HG02938 (cell line): ENCODE results near the gene SPAG6.
"Not testable (repeated sequence)": the region's sequence is repeated elsewhere in the genome, so short reads cannot be mapped to it uniquely, and the experiment has no call there.

Experiments used
- ATAC-seq: cut with Tn5 transposase; IDR thresholded peaks from one replicate; pipeline ENCODE4 v1.9.1; 2021; ENCODE audit warnings: mild to moderate bottlenecking, moderate library complexity; ENCODE audit not compliant: unreplicated experiment

The SPAG6 gene

DNA sequence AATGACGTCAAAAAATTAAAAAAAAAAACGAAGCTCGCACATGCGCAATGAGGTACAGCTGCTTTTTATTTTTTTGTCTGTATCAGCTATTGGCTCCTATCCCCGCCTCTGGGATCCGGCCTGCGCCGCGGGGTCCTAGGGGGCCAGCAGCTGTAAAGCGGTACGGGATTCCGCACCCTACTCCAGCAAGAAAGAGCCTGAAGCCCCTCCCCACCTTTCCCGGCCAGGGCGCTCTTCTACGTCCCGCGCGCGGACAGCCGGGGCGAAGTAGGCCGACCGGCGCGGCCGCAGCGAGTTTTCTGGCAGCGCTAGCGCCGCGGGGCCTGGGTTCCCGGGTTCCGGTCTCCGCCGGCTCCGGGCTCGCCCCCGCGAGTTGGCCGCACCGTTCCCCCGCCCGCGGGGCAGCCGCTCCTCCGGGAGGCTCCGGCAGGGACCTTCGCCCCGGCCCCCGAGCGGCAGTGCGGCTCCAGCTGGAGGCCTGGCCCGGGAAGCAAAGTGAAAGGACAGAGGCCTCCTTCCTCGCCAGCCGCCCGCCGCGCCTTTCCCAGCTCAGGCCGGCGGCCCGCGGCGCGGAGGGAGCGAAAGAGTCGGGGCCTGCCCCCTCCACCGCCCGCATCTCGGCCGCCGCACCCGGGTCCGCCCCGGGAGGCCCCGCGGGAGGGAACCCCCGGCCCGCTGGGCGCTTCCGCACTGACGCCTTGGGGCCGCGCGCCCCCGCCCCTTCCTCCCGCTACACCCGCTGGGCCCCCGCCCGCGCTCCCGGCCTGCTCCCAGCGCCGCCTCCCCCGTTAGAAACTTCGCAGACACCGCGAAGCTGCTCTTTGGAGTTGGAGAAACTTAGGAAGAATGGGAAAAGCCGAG, 4.7 kb upstream of the SPAG6 start:
- peak; percentile 30 for ATAC-seq

DNA sequence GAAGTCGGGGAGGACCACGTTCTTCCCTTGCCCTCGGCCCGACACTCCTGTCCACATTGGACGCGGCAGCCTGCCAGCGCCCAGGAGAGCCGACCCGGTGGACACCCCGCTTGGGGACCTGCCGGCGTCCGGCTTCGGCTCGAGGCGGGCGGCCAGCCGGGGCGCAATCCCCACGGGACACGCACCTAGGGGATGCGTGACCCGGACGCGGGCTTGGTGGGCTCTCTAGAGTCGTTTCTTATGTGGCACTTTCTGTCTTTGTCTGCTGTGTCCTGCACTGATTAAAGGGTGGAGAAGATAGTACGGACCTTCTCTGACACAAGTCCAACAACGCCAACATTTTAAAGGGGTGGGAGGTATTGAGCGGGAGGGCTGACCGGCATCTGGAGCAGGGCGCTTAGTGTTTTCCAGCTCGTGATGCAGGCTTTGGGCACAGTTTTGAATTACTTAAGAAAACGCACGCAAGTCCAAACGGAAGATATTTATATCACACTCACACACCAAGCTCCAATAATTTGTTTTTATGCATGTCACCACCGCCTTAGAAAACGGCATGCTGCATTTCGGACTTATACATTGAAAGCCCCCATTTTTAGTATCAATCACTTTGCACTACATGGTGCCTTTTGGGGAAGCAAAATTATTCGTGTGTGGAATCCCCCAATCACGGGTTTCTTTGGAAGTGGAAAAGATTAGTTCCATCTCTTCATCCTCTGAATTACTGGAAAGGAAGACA, 3.9 kb upstream of the SPAG6 start:
- ATAC-seq = no peak

DNA sequence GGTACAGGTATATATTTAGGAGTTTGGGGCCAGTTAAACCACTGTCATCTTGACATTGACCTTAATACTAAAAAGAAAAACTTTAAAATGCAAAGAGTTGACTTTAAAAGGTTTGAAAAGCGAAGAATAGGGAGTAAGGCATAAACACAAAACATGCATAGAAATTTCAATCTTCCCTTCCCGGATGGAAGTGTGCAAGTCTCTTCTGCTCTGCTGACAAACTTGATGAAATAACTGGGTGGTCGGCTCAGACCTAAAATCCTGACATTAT, 3.4 kb upstream of the SPAG6 start:
- ATAC-seq = no peak

DNA sequence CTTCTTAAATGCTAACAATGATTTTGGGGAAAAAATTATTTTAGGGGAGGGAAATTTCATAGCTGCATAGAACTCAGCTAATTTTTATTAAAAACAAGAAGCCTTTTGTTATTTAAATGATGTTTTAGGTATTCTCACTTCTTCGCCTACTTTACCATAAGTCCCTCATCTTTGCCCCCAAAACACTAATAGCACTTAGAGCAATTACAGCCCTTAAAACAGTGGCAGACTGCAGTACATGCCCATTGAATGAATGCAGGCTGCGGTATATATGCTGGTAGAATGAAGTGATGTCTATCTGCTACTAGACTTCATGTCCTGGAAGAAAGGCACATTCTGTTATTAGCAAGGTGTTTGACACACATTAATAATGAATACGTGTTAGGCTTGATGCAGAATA, 2.9 kb upstream of the SPAG6 start:
- no peak for ATAC-seq

DNA sequence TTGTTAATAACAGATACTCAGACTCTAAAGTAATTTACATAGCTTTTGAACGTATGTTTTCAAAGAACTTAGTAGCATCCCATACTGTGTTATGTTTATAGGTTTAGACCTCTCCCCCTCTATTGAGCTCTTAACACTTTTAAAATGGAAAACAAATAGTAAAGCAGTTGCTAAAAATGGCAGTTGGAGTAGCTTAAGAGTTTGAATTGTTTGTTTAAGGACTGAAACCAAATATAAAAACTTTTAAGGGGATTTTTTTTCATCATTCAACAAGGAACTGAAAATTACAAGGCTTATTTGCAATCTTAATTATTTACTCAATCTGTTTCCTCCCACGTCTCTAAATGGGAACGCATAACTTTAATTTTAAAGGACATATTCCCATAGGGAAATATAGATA, 1.6 kb upstream of the SPAG6 start:
- ATAC-seq = no peak

DNA sequence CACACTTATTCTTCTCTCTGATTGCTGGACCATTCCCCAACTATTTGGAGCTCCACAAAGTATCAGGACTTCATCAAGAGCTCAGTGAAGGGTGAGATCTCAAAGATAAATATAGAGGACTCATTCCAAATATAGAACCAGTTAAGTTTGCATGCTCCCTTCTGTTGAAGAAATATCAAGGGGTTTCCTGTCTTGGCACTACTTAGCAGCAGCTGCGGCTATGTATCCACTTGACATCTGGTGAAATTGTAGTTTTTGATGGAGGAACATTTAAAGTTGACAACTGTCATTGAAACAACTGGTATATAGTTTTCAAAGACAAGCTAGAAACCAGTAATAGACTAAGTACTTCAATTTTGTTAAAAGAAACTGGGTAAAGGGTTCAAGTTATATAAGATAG, 1.0 kb upstream of the SPAG6 start:
- no peak for ATAC-seq

DNA sequence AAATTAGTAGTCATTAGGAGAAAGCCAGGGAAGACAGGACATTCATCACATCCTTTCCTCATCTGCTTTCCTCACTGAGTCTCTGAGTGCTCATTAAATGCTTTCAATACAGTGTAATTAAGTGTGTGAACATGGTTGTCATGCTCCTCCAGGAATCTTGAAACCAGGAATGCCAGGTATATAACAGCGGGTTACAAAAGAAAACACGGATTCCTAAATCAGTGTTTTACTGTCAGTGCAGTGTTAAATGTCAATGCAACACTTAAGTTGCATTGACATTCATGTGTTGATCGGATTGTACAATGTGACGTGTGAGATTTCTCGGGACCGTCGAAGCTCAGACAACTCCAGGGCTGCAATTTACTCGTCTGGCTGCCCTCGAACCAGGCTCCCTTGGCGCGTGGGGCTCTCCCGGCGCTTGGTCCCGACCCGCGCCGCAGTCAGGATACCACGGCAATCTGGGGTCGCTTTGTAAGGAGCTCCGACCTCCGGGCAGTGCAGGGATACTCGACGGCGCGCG, 455 bp upstream of the SPAG6 start:
- ATAC-seq = no peak

DNA sequence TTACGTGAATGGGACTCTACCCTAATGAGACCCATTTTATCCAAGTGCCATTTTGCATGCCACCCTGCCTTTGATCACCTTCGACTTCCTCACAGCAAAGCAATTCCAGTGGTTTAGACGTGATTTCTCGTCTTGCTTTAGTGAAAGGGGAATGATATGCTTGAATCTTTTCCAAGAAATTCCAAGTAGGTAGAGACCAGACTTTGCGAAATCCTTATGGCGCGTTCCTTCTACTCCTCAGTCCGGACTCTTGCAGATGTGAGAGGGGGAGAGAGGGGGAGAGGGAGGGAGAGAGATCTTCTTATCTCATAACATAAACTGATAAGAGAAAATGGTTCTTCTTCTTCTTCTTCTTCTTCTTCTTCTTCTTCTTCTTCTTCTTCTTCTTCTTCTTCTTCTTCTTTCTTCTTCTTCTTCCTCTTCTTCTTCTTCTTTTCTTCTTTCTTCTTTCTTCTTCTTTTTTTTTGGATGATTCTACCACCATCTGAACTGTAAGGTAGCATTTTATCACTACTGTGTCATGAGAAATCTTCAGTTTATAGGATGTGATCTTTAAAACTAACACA, 883 bp downstream of the SPAG6 start:
- ATAC-seq = no peak

DNA sequence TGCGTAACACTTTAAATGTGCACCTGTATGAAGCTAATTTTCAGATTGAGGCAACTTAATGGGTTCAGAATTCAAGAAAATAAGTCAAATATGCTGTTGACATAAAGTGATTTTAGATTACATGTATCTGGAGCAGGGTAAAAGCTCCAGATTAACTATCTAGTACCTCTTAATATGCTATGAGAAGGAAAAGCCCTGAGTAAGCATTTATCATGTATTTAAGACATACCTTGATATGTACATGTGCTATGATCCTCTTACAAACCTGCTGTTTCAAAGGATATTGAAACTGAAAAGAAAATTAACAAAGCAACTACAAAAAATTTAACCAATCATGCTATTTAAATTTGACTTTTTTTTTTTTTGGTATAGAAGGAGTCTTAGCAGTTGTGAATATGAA, 4.5 kb downstream of the SPAG6 start:
- ATAC-seq = no peak

DNA sequence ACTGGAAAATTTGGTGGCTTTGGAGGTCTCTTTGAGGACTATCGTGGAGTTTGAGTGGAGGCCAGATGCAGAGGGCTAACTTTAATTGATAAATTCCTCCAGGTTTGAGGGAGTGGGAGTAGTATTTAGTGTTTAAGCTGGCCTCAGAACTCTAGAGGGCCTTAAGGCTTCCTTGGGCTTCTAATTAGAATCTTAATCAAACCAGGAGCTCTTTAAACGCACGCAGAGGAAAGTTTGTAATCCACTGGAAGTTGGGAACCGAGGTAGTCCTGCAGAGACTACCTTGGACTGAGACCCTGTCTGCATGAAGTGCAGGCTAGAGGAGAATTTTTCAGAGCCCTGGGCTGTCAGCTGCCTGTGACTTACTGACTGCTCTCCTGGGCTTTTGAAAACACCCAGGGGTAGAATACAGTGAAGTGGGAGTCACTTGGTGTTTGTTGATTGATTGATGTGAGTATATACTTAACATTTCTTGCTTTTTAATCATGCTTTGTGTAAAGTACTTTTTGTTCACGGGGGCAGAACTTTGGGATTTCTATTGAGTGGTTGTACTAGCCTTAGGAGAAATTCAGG, 5.9 kb downstream of the SPAG6 start:
- no peak for ATAC-seq

DNA sequence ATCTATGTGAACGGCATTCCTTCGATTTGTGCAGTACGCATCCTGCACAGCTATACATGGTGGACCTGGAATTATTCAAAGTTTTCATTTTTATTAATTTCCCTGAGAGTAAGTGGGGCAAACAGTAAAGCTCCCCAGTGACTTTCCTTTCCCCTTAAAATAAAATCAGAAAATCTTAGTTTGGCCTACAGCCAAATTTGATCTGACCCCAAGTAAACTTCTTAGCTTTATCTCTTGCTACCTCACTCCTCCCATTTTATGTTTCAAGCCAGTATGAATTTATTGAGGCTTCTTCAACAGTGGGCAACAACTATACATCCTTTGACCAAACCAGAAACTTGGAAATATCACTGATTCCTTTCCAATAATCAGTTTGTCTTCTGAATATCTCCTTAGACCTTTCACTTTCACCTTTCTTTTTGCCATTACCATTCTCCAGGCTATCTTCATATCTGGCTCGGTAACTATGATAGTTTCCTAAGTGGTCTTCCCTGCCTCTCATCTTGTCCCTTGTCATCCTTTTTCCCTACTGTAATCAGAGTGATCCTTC, 11.1 kb downstream of the SPAG6 start:
- no peak for ATAC-seq

DNA sequence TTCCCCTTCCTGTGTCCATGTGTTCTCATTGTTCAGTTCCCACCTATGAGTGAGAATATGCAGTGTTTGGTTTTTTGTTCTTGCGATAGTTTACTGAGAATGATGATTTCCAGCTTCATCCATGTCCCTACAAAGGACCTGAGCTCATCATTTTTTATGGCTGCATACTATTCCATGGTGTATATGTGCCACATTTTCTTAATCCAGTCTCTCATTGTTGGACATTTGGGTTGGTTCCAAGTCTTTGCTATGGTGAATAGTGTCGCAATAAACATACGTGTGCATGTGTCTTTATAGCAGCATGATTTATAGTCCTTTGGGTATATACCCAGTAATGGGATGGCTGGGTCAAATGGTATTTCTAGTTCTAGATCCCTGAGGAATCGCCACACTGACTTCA, 12.5 kb downstream of the SPAG6 start:
- not testable (repeated sequence) for ATAC-seq

DNA sequence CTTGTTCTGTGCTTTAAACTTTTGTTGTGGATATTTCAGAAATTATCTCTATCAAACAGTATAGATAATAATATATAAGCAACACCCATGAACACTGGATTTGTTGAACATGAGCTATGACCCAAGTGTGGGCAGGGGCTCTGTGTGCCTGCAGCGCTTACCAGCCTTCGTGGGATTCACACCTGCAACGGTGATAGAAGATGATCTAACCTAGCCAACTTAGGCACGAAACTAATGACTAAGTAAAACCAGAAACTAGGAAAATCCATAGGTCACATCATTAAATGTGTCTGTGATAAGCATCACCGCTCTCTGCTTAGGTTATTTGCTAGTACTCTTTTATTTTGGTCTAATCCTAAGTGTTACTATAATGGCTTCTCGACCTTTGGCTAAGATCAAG, 18.0 kb downstream of the SPAG6 start:
- ATAC-seq = no peak

DNA sequence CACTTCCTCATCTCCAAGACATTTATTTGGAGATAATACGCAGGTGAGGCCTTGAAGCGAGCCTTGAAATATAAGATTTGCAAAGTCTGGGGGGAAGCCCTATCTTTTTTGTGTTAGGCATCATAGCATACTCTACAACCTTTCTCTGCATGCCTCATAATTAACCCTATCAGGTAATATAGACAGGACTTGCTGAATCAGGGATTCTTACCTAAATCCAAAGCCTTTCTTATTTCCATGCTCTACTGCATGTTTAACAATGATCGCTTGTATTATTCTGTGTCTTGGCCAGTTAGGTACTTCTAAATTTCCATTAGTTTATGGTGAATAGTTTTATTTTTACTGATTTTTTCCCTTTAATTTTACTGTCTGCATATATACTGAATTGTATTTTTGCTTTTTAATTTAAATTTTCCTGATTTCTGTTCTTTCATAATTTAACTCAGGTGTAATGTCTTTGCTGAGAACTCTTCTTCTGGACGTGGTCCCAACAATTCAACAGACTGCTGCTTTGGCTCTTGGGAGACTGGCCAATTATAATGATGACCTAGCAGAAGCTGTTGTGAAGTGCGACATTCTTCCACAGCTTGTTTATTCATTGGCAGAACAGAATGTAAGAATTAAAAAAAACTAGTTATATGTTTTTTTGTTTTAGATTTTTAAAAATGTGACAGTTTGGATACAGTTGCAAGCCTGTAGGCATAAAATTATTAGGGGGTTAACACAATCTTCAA, 19.3 kb downstream of the SPAG6 start:
- ATAC-seq = no peak

DNA sequence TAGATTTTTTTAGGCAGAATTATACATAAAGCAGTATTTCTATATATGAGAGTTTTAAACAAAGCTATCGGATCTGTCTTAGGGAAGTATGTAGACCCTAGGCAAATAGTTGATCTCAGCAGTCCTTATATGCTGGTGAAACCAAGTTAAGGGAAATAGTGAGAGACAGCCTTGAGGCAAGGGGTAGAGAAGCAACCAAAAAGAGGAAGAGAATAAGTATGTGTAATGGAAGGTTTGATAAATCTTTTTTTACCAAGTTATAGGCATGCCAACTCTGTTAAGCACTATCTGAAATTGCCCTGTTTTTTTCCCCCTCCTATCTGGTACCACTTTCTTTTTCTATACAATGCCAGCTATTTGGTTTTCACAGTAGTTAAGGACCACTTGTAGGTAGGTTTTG, 19.9 kb downstream of the SPAG6 start:
- peak; percentile 75 for ATAC-seq

DNA sequence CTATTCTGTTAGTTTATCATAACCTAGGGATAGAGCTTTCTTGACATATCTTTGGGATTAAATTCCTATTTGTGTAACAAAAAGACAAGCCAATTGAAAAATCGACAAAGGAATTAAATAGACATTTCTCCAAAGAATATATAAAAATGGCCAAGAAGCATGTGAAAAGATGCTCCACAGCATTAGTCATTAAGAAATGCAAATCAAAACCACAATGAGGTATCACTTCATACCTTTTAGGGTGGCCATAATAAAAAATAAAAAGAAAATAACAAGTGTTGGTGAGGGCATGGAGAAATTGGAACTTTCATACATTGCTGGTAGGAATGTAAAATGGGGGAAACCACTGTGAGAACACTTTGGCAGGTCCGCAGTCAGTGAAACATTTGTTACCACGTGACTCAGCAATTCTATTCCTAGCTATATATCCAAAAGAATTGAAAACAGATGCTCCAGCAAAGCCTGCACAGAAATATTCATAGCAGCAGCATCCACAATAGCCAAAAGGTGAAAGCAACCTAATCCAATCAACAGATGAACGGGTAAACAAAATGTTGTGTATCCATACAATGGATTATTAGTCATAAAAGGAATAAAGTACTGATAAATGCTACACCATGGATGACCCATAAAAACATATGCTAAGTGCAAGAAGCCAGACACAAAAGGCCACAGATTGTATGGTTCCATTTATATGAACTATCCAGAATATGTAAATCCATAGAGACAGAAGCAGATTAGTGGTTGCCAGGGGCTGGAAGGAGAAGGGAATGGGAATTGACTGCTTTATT, 20.5 kb downstream of the SPAG6 start:
- ATAC-seq = no peak

DNA sequence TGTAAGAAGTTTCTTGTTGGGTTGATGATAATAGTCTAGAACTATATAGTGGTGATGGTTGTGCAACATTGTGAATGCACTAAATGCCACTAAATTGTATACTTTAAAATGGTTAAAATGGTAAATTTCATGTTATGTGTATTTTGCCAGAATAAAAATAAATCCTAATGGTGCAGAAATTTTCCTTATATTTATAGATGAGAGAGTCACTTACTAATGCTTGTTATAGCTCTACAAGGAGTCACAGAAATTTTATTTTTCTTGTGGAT, 21.1 kb downstream of the SPAG6 start:
- ATAC-seq = no peak

DNA sequence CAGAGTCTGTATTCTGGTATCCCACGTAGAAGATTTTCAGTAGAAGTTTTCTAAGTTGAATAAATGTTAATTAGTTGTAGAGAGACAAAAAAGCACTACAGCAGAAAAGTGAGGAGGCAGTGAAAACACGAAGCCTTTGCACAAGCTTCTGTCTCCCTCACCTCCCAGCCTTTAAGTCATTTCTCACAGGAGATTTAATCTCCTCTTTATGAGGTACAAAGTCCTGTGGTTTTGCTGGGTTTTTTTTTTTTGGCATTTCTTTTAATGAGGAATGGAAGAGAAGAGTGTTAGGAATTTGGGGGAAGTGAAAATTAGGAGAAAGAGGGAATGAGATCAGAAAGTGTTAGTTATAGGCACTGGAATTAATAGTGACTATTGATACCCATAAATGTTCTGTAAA, 21.5 kb downstream of the SPAG6 start:
- no peak for ATAC-seq

DNA sequence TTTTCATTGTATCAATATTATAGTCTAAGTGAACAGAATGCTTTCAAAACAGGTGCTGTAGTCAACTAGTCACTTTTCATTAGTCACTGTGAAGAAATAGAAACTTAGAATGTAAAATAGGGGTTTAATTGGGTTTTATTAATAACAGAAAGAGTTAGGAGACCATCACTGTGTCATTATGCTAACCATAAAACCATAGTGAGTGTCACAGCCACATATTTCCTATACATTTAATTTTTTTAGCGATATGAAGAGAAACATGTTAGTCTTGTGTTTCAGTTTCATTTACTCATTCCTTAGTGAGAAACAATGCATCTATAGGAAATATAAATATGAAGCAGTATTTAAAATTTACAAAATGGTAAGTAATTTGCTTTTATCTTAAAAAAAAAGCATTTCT, 22.2 kb downstream of the SPAG6 start:
- no peak for ATAC-seq

DNA sequence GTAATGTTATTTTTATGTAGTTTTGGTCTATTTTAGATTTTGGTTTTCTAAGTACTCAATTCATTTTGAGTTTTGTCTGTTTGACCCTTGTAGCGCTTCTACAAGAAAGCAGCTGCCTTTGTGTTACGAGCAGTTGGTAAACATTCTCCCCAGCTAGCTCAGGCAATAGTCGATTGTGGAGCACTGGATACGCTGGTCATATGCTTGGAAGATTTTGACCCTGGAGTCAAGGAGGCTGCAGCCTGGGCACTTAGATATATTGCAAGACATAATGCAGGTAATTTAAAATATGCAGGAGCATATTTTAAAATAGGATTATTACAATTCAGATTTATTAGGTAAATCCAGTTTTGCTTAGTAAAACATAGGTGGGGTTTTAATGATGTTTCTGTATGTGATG, 23.1 kb downstream of the SPAG6 start:
- no peak for ATAC-seq
